ENCODE measurements around the gene SYT7.

The SYT7 gene

DNA sequence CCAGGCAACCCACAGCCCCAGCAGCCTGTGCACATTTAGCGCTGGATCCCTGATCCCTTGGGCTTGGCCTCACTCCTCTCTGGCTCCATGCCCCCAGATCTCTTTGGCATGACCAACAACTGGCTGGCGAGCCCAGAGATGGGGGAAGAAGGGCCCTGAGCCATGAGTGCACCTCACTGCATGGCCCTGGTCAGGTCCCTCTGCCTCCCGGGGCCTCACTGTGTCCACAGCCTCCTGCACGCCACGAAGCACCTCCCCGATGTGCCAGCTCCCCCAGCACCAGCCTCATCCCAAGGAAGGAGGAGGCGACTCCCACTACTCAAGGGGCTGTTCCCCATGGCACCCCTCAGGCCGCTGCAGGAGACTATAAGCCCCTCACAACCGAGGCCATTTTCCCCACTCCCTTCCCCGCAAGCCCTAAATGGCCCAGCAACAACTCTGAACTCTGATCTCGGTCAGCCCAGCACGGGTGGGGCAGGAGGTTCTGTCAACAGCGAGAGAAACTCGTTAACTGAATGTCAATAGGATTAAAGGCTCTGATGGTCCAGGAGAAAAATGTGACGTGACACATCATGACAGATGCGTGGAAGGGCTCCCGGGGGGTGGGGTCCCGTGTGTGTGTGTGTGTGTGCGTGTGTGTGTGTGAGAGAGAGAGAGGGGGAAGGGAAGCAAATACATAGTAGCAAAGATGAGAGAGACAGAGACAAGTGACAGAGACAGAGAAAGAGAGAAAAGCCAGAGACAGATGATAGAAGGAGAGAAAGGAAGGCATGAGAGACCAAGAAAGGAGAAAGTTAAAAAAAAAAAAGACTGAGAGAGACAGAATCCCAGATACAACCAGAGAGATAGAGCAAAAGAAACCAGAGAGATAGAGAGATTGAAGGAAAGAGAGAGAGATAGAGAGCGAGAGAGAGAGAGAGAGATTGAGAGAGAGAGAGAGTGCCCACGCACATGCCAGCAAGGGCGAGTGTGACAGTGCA is 28.4 kb upstream of the SYT7 start:
- DNase-seq (ENCODE audit: low read depth) = no peak

DNA sequence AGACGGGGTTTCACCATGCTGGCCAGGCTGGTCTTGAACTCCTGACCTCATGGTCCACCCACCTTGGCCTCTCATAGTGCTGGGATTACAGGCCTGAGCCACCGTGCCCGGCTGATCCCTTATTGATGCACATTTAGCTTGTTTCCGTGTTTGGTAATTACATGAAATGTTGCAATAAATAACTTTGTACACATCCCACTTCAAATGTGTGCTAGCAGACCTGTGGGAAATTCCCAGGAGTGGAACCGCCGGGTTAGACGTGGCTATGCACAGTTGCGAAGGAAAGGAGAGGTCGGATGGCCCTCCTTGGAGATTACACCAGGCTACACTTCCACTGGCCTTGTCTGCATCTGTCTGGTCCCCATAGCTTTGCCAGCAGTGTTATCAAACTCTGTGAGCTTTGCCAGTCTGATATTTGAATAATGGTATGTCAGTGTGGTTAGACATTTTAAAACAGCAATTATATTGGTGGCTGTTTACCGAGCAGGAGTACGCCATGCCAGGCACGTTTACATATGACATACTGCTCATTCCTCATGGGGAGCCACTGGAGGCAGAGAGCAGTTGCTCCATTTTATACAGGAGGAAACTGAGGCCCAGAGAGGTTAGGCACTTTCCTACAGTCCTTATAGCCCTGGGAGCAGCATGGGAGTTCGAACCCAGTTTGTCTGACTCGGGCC is 27.2 kb upstream of the SYT7 start:
- no peak for DNase-seq (ENCODE audit: low read depth)

DNA sequence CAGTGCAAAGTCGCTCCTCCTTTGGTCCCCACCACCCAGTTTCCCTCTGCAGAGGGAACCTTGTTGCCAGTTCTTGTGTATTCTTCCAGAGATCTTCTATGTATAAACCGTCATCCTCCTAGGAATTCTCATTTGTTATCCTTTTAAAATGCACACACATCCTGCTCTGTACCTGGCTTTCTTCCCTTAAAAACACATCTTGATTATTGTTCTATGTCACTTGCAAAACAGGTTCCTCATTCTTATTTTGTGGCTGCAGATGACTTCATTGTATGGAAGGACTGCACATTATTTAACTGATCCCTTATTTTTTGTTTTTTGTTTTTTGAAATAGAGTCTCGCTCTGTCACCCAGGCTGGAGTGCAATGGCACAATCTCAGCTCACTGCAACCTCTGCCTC is 26.6 kb upstream of the SYT7 start:
- no peak for DNase-seq (ENCODE audit: low read depth)

DNA sequence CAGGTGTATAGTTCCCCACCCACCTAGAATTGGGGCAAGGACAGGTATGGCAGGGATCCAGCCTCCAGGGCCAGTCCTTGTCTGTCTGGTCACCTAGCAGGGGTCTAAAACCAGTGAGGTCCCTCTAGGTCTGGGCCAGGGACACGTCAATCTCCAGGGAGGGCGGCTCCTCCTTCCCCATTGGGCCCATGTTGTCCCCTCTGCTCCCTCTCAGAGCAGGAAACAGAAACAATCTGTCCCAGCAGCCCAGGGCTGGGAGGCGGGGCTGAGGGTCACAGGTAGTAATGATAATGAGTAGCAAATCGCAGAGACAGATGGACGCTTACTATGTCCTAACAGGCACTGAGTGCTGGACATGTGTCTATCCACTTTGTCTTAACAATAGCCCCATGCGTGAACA is 22.8 kb upstream of the SYT7 start:
- DNase-seq (ENCODE audit: low read depth) = no peak

DNA sequence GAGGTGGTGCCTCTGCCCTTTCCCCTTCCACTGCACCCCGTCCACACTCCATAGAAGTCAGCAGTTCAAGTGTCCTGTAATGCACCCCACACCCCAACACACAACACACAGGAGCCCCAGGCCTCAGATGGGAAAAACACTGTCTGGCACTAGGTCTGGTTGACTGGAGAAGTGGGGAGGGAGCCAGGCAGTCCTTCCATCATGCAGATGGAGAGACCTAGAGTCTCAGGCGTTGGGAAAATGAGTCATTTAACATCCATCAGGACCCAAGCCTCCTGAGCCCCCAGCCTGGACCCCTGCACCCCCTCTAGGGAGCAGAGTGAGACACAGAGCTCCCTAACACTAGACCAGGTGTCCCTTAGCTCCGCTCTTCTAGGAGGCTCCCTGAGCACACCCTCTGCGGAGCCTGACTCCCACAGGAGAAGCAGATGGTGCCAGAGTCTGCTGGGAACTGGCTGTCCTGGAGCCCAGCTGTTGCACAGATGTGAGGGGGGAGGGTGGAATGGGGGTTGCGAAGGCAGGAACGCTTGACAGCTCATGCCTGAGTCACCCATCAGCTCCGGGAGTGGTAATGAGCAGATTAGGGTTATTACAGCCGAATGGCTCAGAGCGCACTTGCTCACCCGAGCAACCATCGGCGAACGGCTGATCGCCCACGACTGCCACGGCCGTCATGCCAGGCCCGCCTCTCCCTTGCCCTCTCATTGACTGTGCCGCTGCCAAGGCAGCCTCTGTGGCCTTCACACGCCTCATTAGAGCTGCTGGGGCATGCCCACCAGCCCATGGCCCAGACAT is 22.1 kb upstream of the SYT7 start:
- DNase-seq (ENCODE audit: low read depth) = no peak

DNA sequence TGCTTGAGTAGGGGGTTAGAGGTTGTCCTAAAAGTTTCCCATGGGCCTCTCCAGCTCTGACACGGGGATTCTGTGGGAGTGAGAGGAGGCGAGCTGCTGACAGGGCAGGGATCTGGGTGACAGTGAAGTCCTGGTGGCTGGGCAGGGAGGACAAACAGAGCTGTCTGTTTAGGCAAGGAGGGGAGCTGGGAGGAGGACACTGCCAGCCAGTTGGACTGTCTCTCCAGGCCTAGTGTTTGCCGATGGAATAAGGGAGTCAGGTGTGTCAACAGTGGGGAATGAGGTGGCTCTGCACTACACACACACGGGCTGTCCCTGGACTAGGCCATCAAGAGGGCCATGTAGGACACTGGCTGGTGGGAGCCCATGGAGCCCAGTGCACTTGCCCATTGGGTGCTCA is 20.6 kb upstream of the SYT7 start:
- no peak for DNase-seq (ENCODE audit: low read depth)

DNA sequence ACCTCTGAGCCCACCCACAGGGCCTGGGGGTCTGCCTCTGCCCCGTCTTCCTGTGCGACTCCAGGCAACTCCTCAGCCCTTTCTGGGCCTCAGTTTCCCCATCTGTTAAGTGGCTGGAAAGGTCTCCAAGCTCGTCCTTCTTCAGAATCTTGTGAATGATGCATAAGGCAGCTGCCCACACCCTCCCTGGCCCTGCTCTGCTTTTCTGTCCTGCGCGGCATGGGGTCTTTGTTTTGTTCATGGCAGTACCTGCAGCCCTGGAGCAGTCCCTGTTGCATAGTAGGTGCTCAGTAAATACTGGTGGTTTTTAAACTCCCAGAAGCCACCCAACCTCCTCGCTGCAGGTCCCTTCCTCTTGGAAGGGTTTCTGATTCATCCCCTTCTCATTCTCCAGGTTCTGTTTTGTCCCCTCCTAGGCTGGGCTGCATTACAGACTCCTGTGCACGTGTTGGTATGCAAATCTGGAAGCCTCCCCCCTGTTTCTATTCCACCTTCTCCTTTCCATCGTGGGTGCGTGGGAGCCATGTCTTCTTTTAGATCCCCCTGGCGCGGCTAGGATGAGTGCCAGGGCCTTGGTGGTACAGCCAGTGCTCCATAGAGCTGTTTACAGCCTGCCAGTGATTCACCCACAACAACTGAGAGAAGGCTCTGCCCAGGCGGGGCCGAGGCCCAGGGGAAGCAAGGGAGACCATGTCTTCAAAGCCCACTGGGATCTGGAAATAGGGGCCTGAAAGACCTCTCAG is 19.3 kb upstream of the SYT7 start:
- no peak for DNase-seq (ENCODE audit: low read depth)

DNA sequence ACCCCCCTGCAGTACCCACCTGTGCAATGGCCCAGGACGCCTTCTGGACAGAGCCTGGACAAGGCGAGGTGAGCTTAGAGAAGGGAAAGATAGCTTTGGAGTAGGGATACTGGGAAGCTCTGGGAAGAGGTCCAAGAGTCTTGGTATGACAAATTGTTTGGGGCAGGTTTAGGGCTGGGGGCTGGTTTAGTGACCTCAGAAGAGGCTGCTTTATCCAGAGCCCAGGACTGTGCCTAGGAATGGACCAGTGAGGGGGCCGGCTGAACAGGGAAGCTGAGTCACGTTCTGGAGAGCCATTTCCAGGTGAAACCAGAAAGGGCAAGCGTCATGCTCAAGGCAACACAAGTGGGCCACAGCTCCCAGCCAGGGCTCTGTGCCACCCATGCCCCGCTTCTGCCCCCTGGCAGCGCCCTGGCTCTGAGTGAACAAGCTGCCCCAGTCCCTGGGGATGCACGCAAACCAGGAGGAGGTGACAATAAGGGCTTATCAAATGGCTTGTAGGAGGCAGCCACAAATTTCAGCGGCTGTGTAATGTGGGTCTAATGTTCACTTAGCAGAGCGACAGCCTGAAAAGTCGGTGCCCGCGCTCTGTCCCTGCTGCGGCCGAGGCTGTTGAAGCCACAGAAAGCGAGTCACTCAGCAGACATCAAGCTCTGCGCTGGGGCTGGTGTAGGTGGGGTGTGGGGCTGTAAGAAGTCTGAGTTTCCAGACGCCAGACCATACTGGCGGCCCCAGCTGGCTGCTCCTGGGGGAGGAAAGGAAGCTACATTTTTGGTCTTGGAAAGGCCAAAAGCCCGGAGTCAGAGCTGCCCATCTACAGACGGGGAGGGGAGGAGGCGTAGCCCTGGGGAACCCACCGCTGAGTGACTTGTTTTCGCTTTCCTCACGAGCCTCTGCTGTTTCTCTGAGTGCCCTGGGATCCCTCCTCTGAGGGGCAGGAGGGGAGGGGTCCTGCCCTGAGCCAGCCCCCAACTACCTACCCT is 18.3 kb upstream of the SYT7 start:
- no peak for DNase-seq (ENCODE audit: low read depth)

DNA sequence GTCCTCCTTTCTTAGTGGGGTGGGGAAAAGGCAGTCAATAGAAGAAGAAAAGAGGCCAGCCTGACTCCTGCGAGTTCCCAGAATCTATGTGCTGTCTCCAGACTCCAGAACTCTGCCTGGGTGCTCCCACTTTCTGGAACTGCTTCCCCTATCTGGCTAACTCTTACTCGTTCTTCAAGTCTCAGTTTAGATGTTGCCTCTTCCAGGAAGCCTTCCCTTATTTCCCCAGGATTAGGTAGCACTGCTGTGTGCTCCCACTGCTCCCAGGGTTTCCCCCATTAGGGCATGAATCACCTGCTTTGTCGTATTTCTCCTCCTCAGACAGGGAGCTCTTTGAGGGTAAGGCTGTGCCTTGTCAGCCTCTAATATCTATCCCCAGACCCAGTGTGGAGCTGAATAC is 17.5 kb upstream of the SYT7 start:
- no peak for DNase-seq (ENCODE audit: low read depth)

DNA sequence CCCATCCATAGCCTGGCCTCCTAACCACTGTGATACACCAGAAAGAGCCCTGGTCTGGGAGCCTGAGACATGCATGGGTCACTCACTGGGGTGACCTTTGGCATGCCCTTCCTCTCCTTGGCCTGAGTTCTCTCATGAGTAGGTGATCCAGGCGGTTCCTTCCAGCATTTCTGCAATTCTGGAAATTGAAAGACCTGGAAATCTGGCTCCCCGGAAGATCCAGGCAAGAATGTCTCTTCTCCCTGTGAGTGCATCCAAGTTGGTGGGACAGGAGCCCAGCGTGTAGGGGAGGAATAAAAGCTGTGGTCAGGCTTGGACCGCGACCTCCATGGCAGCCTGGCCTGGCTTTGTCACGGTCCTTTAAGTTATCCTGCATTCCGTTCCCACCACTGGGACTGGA is 16.1 kb upstream of the SYT7 start:
- no peak for DNase-seq (ENCODE audit: low read depth)

DNA sequence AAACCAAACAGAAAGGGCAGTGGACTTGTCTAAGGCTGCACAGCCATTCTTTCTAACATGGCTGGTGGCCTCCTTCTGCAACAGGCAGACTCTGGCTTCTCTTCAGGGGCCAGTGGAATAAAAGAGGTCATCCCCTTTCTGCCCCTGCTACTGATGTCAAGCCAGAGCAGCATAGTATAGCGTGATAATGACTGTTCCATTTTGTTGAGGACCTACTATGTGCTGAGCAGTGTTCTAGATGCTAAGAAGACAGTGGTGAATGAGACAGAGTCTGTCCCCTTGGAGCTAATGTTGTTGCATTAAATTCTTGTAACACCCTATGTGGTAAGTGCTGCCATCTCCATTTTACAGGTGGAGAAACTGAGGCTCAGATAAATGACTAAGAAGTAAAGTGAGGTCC is 15.7 kb upstream of the SYT7 start:
- no peak for DNase-seq (ENCODE audit: low read depth)

DNA sequence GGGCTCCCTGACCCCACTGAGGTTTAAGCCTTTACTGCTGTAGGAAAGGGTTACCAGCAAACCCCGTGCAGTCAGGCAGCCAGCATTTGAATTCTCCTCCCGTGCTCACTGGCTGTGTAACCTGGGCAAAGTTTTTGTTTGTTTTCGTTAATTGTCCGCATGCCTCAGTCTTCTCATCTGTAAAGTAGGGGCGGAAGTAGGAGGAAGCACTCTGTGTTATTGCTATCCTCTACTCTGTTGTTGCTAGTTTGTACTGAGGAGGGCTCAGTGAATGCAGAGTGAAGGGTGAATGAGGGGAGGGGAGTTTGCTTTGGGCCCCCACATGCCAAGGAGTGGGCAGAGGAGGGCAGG is 14.0 kb upstream of the SYT7 start:
- no peak for DNase-seq (ENCODE audit: low read depth)

DNA sequence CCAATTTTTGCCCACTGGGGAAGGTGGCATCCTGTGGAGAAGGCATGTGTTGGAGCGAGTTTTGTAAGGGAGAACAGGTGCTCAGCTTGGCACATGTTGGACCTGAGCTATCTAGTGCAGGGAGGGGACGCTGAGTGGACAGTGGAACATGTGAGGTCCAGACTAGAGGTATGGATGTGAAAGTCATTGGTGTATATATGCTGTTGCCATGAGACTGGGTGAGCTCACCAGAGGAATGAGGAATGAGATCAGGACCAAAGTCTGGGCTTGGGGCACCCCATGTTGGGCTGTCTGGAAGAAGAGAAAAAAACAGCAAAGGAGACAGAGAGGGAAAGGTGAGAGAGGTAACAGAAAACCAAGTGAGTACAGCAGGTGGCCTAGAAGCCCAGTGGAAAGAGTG is 12.3 kb upstream of the SYT7 start:
- DNase-seq (ENCODE audit: low read depth) = no peak

DNA sequence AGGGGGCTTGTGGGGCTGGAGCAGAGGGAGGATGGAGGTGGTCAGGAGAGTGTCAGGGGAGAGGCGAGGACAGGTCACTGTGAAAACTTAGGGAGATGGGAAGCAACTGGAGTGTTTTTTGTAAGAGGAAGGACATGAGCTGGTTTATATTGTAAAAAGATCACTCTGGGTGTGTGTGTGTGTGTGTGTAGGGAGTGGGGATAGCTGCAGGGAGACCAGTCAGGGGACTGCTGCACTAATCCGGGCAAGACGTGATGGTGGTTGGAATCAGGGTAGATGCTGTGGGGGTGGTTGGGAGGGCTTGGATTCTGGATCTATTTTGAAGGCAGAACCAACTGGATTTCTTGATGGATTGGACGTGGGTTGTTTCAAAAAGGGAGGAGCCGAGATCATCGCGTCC is 11.3 kb upstream of the SYT7 start:
- DNase-seq (ENCODE audit: low read depth) = no peak

DNA sequence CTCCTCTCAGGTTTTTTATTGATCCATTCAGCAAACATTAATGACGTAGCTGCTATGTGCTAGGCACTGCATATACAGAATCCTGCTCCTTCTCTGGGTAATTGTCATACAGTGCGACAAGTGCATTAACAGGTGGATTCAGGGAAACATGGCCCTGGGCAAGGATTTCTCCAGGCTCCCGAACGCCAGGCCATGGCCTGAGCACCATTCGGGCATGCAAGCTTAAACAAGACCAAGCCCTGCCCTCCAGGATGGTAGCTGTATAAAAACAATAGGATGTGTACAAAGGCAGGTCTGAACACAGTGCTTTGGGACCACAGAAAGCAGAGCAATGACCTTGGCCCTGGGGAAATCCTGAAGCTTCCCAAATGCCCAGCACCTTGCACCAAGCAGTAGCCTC is 9.1 kb upstream of the SYT7 start:
- no peak for DNase-seq (ENCODE audit: low read depth)

DNA sequence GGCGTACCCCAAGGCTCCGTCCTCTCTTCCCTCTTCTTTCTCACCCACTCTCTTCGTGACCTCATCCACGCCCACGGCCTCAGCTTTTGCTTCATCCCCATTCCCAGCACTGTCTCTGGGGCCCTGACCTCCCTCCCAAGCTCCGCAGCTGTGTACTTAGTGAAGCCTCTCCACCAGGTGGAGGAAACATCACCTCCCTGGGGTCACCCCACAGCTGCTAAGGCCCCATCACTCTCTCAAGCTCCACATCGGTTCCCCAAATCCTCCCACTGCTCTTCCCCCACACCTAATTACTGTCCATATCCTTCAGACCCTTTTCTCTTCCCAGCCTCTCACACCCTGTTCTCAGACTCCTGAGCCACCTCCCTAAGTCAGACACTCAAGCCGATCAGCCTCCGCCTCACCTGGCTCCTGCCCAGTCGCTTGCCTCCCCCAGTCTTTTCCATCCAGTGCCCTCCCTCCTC is 7.9 kb upstream of the SYT7 start:
- DNase-seq (ENCODE audit: low read depth) = no peak

DNA sequence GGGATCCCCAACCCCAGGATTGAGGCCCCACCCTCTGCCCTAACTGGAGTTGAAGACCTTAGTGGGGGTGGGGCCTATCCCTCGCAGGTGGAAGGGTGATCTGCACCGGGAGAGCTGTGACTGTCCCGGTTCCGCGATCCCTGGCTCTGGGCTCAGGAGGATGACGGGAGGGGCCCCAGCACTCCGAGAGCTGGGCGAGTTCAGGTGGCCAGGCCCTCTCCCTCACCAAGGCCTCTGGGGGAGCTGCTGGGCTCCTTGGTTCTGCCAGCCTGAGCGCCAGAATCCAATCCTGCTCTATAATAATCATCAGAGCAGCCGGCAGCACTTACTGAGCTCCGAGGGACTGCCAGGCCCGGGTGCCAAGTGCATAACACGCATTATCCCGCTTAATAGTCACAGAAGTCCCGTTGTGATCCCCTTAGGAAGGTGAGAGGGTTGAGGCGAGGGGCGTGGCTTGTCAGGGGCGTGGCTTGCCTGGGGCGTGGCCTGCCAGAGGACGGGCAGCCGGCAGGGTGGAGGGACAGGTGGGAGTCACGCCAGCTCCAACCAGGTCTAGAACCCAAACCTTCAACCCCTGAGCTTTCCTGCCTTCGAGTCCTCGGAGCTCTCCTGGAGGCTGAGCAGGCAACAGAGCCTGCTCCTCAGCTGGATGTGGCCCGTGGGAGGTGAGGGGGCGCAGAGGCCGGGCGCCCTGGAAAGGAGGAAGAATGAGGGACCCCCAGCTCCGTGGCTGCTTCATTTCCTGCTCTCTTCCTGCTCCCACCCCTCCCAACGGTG is 7.3 kb upstream of the SYT7 start:
- DNase-seq (ENCODE audit: low read depth) = peak; percentile 56

DNA sequence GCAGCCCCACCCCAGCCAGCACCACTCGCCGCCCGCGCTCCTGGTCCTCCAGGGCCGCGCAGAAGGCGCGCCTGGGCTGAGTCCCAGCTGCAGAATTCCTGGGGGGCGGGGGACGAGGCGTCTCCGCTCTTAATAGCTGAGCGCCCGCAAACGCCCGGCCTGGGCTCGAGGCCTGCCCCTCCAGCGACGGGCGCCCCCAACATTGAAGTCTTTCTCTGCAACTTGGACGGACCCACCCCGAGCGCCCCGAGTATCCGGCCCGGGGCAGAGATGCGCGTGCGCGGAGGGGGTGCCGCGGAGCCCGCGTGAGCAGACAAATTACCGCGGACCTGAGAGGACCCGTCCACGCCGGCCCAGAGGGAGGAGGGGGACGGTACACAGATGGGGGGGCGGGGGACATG is 6.7 kb upstream of the SYT7 start:
- DNase-seq (ENCODE audit: low read depth) = no peak

DNA sequence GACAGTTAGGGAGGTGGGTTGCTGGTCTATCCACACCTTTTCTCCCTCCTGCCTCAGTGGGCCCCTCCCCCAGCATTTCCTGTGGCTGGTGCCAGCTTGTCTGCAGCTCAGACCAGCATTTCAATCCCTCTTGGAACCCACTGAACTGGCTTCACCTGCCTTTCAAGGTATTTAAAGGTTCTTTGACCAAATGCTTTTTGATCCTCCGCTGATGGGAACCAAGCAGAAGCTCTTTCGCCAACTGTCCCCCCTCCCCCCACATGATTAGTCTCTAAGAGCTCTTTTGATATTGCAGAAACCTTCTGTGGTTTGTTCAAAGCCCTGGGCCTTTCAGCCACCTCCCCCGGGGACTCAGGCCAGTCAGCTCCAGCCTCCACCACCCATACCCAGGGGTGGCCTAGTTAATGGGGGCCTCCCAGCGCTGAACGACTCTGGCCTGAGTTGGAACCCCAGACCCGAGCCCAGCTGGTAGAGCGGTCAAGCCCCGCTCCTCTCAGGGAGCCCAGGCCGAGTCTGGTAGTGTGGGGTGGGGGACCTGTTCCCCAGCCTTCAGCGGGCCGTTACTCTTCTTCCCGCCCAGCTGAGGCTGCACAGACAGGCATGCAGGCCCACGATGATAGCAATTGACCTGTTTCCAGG is 6.0 kb upstream of the SYT7 start:
- DNase-seq (ENCODE audit: low read depth) = no peak

DNA sequence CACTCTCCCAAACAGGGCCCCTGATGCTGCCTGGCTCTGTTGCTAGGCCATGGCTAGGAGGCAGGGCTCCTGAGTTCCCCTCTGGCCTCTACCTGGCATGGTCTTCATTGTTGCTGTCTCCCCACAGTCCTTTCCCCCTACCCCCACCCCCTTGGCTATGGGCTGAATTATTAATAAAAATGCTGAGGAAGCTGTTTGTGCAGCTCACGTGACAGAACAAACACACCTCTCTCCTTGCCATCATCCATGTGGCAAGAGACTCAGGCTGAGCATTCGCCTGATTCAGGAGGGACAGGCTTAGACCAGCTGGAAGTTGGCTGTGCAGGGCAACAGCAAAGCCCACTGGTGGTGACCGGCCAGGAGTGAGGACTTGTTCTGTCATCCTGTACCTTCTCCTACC is 4.2 kb upstream of the SYT7 start:
- no peak for DNase-seq (ENCODE audit: low read depth)

Measured in activated T-cell treated with anti-CD3 and anti-CD28 coated beads for 24 hours (primary cell).